ENCODE results near the gene CHORDC1.

DNA sequence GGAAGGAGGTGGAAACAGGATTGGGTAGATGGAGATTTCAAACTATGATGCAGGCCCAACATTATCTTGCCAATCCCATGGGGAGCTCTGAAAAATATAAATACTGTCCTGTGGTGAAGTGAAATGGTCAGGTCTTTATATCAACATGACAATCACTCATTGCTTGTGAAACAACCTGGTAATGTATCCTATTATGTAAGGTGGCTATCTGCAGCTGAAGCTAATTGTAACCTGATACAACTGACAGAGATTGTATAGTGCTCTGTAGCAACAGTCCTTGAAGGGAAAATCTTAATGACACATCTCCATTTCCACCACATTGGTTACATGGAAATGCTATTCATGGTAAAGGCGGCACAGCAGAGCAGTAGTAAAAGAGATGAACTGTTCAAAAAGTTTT lies 20.7 kb upstream of the CHORDC1 start:
- TF ChIP-seq EZH2 (IDR thresholded peaks at IDR 0.05; ENCODE audit: low read length): no peak
- TF ChIP-seq, protein P1, sequence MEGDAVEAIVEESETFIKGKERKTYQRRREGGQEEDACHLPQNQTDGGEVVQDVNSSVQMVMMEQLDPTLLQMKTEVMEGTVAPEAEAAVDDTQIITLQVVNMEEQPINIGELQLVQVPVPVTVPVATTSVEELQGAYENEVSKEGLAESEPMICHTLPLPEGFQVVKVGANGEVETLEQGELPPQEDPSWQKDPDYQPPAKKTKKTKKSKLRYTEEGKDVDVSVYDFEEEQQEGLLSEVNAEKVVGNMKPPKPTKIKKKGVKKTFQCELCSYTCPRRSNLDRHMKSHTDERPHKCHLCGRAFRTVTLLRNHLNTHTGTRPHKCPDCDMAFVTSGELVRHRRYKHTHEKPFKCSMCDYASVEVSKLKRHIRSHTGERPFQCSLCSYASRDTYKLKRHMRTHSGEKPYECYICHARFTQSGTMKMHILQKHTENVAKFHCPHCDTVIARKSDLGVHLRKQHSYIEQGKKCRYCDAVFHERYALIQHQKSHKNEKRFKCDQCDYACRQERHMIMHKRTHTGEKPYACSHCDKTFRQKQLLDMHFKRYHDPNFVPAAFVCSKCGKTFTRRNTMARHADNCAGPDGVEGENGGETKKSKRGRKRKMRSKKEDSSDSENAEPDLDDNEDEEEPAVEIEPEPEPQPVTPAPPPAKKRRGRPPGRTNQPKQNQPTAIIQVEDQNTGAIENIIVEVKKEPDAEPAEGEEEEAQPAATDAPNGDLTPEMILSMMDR (optimal IDR thresholded peaks at IDR 0.05 in 1 of 3, IDR thresholded peaks at IDR 0.05 in 1 of 3, conservative IDR thresholded peaks at IDR 0.05 in 1 of 3; ENCODE audit: extremely low read depth in 1 of 3, insufficient read depth in 2 of 3, low read length in 3 of 3): no peak
